Measurements from ENCODE around the gene TMEM131L.

GRCh38 chr4:153582954-153583702 is 117.0 kb downstream of the TMEM131L start:
- TF ChIP-seq, protein P1, sequence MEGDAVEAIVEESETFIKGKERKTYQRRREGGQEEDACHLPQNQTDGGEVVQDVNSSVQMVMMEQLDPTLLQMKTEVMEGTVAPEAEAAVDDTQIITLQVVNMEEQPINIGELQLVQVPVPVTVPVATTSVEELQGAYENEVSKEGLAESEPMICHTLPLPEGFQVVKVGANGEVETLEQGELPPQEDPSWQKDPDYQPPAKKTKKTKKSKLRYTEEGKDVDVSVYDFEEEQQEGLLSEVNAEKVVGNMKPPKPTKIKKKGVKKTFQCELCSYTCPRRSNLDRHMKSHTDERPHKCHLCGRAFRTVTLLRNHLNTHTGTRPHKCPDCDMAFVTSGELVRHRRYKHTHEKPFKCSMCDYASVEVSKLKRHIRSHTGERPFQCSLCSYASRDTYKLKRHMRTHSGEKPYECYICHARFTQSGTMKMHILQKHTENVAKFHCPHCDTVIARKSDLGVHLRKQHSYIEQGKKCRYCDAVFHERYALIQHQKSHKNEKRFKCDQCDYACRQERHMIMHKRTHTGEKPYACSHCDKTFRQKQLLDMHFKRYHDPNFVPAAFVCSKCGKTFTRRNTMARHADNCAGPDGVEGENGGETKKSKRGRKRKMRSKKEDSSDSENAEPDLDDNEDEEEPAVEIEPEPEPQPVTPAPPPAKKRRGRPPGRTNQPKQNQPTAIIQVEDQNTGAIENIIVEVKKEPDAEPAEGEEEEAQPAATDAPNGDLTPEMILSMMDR (IDR thresholded peaks at IDR 0.05), result no peak
- no peak for TF ChIP-seq ZFX (IDR thresholded peaks at IDR 0.05; ENCODE audit: borderline replicate concordance)
